LNCAP (cell line): Measurements from ENCODE around the gene ZNF669.

ENCODE experiments used
- CTCF ChIP-seq: fragments of 450-650 bp; IDR thresholded peaks from 2 replicates; pipeline ENCODE4 v1.5.1; 2017; ENCODE audit warnings: mild to moderate bottlenecking

Gene ZNF669

GRCh38 chr1:247103859-247104591, at the start of gene ZNF669:
ZNF669 (minus strand) TSS chr1:247104356; CDS start chr1:247104199, 157 bp downstream.
- TF ChIP-seq CTCF, result no peak

GRCh38 chr1:247147781-247148180, 43.6 kb upstream of the ZNF669 start:
- TF ChIP-seq CTCF, result no peak

- no peak for TF ChIP-seq CTCF
Observed at GRCh38 chr1:247146671-247147070, 42.5 kb upstream of the ZNF669 start.

GRCh38 chr1:247145279-247145678, 41.1 kb upstream of the ZNF669 start:
- no peak for TF ChIP-seq CTCF

- TF ChIP-seq CTCF, result no peak
Observed at GRCh38 chr1:247131236-247131635, 27.1 kb upstream of the ZNF669 start.

- TF ChIP-seq CTCF, result no peak
Observed at GRCh38 chr1:247121382-247121781, 17.2 kb upstream of the ZNF669 start.

- no peak for TF ChIP-seq CTCF
Observed at GRCh38 chr1:247119600-247120407, 15.6 kb upstream of the ZNF669 start.
